ENCODE measurements around the gene FREM2. TPM values are rescaled to one million over a fixed set of nuclear protein-coding genes. Genes with fewer than 3 reads are reported as not detected.

FREM2 gene
- total and polyA plus RNA-seq, 8 donors = 1.4 to 9.8 (median 6.3) TPM

DNA sequence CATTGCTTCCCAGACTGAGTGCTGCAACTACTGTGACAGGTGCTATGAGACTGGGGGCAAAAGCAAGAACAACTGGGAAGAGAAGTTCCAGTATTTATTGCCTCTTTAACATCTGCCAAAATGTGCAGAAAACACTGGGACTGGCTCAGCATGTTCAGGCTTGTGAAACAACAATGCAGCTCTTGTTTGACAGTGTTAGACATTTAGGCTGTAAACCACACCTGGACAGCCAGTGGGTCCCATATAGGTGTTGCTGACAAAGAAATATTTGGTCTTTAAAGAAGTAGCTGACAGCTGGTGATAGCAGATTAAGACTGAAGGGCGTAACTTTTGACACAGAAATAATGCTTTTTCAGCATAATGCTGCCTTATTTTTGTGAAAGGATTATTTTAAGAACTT, 215.7 kb downstream of the FREM2 start:
- intact Hi-C loops (cut with DNase I) = no loop called here
- FAIRE-seq = no peak

DNA sequence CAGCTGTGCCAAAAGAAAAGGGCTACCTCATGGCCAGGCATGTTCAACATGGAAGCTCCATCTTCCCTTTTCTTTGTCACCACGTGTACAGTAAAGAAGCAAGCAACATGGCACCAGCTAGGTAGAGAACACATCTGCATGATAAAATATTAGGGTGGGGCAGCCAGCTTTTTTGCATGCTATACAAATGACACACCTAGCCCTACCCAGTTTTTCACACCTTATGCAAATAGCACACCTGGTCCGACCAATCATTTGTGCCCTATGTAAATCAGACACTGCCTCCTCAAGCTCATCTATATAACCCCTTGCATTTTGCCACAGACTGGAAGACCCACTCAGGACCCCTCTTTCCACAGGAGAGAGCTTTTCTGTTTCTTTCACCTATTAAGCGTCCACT, 218.2 kb downstream of the FREM2 start:
- 61 to 67% methylated on average over 3 of the region's 3 CpGs for WGBS, 2 donors
- TF ChIP-seq, protein P1, sequence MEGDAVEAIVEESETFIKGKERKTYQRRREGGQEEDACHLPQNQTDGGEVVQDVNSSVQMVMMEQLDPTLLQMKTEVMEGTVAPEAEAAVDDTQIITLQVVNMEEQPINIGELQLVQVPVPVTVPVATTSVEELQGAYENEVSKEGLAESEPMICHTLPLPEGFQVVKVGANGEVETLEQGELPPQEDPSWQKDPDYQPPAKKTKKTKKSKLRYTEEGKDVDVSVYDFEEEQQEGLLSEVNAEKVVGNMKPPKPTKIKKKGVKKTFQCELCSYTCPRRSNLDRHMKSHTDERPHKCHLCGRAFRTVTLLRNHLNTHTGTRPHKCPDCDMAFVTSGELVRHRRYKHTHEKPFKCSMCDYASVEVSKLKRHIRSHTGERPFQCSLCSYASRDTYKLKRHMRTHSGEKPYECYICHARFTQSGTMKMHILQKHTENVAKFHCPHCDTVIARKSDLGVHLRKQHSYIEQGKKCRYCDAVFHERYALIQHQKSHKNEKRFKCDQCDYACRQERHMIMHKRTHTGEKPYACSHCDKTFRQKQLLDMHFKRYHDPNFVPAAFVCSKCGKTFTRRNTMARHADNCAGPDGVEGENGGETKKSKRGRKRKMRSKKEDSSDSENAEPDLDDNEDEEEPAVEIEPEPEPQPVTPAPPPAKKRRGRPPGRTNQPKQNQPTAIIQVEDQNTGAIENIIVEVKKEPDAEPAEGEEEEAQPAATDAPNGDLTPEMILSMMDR (IDR thresholded peaks at IDR 0.05) = no peak
- no peaks in the 10 kb centered on the region for H3K36me3 ChIP-seq
- no peak overlapping the region for H3K27ac ChIP-seq
- no peaks in the 10 kb centered on the region for H3K9me3 ChIP-seq
- peaks cover 0 to 7% (median 0%) of the 10 kb centered on the region in 3 donors for H3K4me1 ChIP-seq
- peak in 1 of 4 donors; percentile 39 for ATAC-seq
- no peak overlapping the region for H3K4me3 ChIP-seq
- no peaks in the 10 kb centered on the region for H3K27me3 ChIP-seq
- FAIRE-seq = no peak
- intact Hi-C loops (cut with DNase I) = no loop called here
- DNase-seq = peak in 2 of 6 donors; percentile 30 to 39

More for the DNA sequence above, 215.7 kb downstream of the FREM2 start:
- Histone ChIP-seq H3K9me3 (no peaks in the 10 kb centered on the region), H3K36me3 (no peaks in the 10 kb centered on the region), H3K27ac (no peak overlapping the region), H3K4me1 (peaks cover 0 to 7% (median 0%) of the 10 kb centered on the region in 3 donors), H3K27me3 (no peaks in the 10 kb centered on the region), H3K4me3 (no peak overlapping the region)
- no peak for DNase-seq
- WGBS, 2 donors = 69 to 81% methylated on average over 1 of the region's 1 CpG
- TF ChIP-seq, protein P1 (IDR thresholded peaks at IDR 0.05) = no peak
- peak in 1 of 4 donors; percentile 21 for ATAC-seq

DNA sequence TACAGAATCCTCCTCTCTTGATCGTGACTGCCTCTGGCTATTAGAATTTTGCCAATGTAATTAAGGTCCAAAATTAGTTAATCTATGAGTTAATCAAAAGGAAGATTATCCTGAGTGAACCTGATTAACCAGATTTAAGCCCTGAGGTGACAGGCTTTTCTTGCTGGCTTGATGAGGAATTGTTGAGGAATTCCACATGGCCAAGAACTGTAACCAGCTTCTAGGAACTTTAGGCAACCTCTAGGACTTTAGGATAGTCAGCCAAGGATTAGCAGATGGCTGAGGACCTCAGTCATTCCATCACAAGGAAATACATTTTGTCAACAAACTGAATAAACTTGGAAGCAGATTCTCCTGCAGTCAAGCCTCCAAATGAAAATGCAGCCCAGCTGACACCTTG, 219.0 kb downstream of the FREM2 start:
- H3K4me3 ChIP-seq = no peak overlapping the region
- no peaks in the 10 kb centered on the region for H3K27me3 ChIP-seq
- TF ChIP-seq, protein P1 (IDR thresholded peaks at IDR 0.05) = no peak
- H3K4me1 ChIP-seq = peaks cover 0 to 7% (median 0%) of the 10 kb centered on the region in 3 donors
- no peak overlapping the region for H3K27ac ChIP-seq
- intact Hi-C loops (cut with DNase I) = no loop called here
- no peaks in the 10 kb centered on the region for H3K36me3 ChIP-seq
- no peaks in the 10 kb centered on the region for H3K9me3 ChIP-seq
- ATAC-seq = no peak
- DNase-seq = no peak
- no peak for FAIRE-seq
- 49 to 69% methylated on average over 1 of the region's 1 CpG for WGBS, 2 donors

DNA sequence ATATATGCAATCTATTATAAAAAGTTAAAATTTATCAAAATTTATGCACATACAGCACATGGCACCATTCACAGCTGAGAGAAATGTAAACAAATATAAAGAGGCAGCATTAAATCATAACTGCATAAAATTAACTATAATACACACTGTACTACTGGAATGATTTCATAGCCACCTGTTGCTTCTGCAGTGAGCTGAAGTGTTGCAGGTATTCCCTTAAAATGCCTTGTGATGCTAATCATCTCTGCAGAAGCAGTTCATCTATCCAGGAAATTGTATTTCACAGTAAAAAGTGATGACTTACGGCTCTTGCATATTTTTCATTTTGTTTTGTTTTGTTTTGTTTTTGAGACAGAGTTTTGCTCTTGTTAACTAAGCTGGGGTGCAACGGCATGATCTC, 221.7 kb downstream of the FREM2 start:
- no peak for FAIRE-seq
- intact Hi-C loops (cut with DNase I) = no loop called here

DNA sequence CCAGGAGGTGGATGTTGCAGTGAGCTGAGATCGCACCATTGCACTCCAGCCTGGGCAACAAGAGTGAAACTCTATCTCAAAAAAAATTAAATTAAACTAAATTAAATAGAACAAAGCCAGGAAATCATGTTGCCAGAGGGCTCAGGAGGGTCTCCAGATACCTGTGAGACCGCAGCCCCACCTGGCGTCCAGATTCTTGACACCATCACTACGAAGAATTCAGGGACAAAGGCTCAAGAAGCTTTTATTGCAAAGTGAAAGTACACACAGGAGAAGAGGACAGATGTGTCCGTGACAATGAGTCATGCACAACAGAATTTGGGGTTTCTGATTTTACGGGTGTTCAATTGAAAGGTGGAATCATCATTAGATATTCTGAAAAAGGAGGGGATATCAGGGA, 227.2 kb downstream of the FREM2 start:
- Histone ChIP-seq H3K9me3 (no peaks in the 10 kb centered on the region), H3K27ac (no peak overlapping the region), H3K4me1 (peaks cover 0 to 5% (median 0%) of the 10 kb centered on the region in 3 donors), H3K27me3 (no peaks in the 10 kb centered on the region), H3K36me3 (no peaks in the 10 kb centered on the region), H3K4me3 (no peak overlapping the region)
- WGBS, 2 donors = 76 to 88% methylated on average over 6 of the region's 6 CpGs
- intact Hi-C loops (cut with DNase I) = loop anchor here in 1 of 3 donors (10.0 kb wide), 1 partner anchor 229 kb away; the partner anchor contains the start of gene FREM2
- FAIRE-seq (no peak), DNase-seq (no peak), ATAC-seq (peak in 2 of 4 donors; percentile 21 to 44)
- TF ChIP-seq, protein P1 (IDR thresholded peaks at IDR 0.05) = no peak

More for the DNA sequence above, 221.7 kb downstream of the FREM2 start:
- ATAC-seq (no peak), DNase-seq (no peak)
- no peaks in the 10 kb centered on the region for H3K36me3 ChIP-seq
- no peak overlapping the region for H3K27ac ChIP-seq
- TF ChIP-seq, protein P1 (IDR thresholded peaks at IDR 0.05) = no peak
- WGBS, 2 donors = 88 to 91% methylated on average over 2 of the region's 2 CpGs
- no peaks in the 10 kb centered on the region for H3K4me1 ChIP-seq
- H3K4me3 ChIP-seq = no peak overlapping the region
- no peaks in the 10 kb centered on the region for H3K9me3 ChIP-seq
- H3K27me3 ChIP-seq = no peaks in the 10 kb centered on the region

Data from pancreas (tissue), 10 donors.